Hepatocyte (in vitro differentiated cells): Measurements from ENCODE around the gene SPOUT1. TPM values are rescaled to one million over a fixed set of nuclear protein-coding genes. Genes with fewer than 3 reads are reported as not detected.

Source experiments
- DNase-seq: peaks from one replicate; pipeline ENCODE4 v3.0.0-alpha.2; 2016; ENCODE audit warnings: low spot score
- H2AFZ ChIP-seq: fragments of 200-600 bp; sonication (generic); 2 replicates; pipeline ENCODE4 v1.6.0; 2016; ENCODE audit warnings: antibody characterized with exemption, mild to moderate bottlenecking
- H3K27ac ChIP-seq: fragments of 200-600 bp; sonication (generic); 2 replicates; pipeline ENCODE4 v1.5.1; 2016; ENCODE audit warnings: mild to moderate bottlenecking
- H3K27me3 ChIP-seq: fragments of 200-600 bp; sonication (generic); 2 replicates; pipeline ENCODE4 v1.6.1; 2016
- H3K36me3 ChIP-seq: fragments of 200-600 bp; sonication (generic); replicated peaks from 2 replicates; pipeline ENCODE4 v1.5.1; 2016; ENCODE audit warnings: low read depth; ENCODE audit not compliant: insufficient read depth
- H3K4me1 ChIP-seq: fragments of 200-600 bp; sonication (generic); 2 replicates; pipeline ENCODE4 v1.5.1; 2016; ENCODE audit warnings: mild to moderate bottlenecking, moderate library complexity; ENCODE audit not compliant: insufficient read depth
- H3K4me2 ChIP-seq: fragments of 200-600 bp; sonication (generic); 2 replicates; pipeline ENCODE4 v1.6.0; 2016
- H3K4me3 ChIP-seq: fragments of 200-600 bp; sonication (generic); 2 replicates; pipeline ENCODE4 v1.5.1; 2016; ENCODE audit warnings: mild to moderate bottlenecking
- H3K79me2 ChIP-seq: fragments of 200-600 bp; sonication (generic); 2 replicates; pipeline ENCODE4 v1.6.0; 2017; ENCODE audit warnings: mild to moderate bottlenecking
- H3K9me2 ChIP-seq: fragments of 200-600 bp; sonication (generic); replicated peaks from 2 replicates; pipeline ENCODE4 v1.6.0; 2017; ENCODE audit warnings: mild to moderate bottlenecking; ENCODE audit not compliant: insufficient read depth
- H3K9me3 ChIP-seq: fragments of 200-600 bp; sonication (generic); 2 replicates; pipeline ENCODE4 v1.5.1; 2016; ENCODE audit warnings: low read depth, mild to moderate bottlenecking
- H4K20me1 ChIP-seq: fragments of 200-600 bp; sonication (generic); 2 replicates; pipeline ENCODE4 v1.6.0; 2016; ENCODE audit warnings: mild to moderate bottlenecking; ENCODE audit not compliant: insufficient read depth, poor library complexity, severe bottlenecking
- EZH2 ChIP-seq: fragments of 200-600 bp; sonication (generic); IDR thresholded peaks from 2 replicates; pipeline ENCODE4 v1.6.1; 2016; ENCODE audit warnings: antibody characterized with exemption, mild to moderate bottlenecking, borderline replicate concordance
- EZH2phosphoT487 ChIP-seq: fragments of 200-600 bp; sonication (generic); IDR thresholded peaks from one replicate; pipeline ENCODE4 v1.6.1; 2018; ENCODE audit warnings: antibody characterized with exemption, mild to moderate bottlenecking, low read depth, moderate library complexity; ENCODE audit not compliant: unreplicated experiment, severe bottlenecking
- WGBS: methylation state at CpG from one replicate; pipeline ENCODE4 v1.1.6; 2016; ENCODE audit warnings: low lambda C conversion rate; ENCODE audit errors: missing lambda C conversion rate; 5-methylcytosine and 5-hydroxymethylcytosine counted together
- polyA plus RNA-seq: library from polyadenylated mRNA; unstranded; fragments of >200 nt; fragmentation: Nextera tagmentation; extraction: Ambion mirVana; gene quantifications from 2 replicates; pipeline ENCODE4 v1.2.1, GENCODE V29; 2016
- total RNA-seq: library from RNA; depleted of rRNA; stranded (reverse); fragments of >200 nt; gene quantifications from 2 replicates; pipeline ENCODE4 v1.2.3, GENCODE V29; 2014
- TF ChIP-seq, protein P1 (sequence below): fragments of 200-600 bp; sonication (generic); IDR thresholded peaks from 2 replicates; pipeline ENCODE4 v1.5.1; 2016; ENCODE audit warnings: antibody characterized with exemption, mild to moderate bottlenecking; ENCODE audit not compliant: poor library complexity

The SPOUT1 gene
- total and polyA plus RNA-seq, 2 experiments from 2014 or later, result 27.3 to 38.5 TPM

DNA sequence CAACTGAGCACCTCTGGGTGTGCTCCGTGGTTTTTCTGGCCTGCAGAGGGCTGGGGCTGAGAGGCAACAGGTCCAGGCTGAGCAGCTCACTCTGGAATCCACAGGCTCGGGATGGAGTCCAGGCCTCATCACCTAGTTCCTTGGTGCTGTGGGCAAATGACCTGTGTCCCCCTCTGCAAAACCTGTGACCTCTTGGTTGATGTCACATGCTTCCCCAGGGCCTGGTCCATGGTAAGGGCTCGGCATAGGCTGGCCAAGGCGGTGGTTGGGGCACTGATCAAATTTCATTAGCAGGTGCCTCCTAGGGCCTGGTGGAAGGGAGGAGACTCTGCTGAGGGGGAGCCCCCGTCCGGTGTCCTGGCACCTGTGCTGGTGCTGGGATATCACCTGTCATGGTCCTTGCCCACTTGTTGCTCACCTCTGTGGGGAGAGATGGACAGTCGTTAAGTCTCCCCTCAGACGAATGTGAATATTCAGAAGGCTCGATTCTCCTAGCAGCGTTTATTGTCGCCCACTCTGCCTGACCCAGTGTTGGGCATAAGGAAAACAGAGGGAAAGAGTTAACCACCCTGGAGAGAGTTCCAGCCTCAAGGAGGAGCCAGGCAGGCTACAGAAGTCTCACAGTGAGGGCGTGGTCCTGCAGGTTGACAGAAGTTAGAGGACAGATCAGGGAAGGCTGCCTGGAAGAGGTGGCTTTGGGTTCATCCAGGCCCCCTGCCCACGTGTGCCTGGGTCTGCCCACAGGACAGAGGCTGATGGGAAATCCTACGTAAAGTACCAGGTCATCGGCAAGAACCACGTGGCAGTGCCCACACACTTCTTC lies 7.8 kb downstream of the SPOUT1 start:
- Histone ChIP-seq H3K9me2 (no peaks in the 10 kb centered on the region), H3K4me1 (peaks cover 7% of the 10 kb centered on the region), H3K27me3 (no peaks in the 10 kb centered on the region), H3K4me3 (no peak overlapping the region), H3K79me2 (peaks cover 3% of the 10 kb centered on the region), H4K20me1 (no peaks in the 10 kb centered on the region), H3K36me3 (no peaks in the 10 kb centered on the region), H3K4me2 (no peak overlapping the region), H3K27ac (no peak overlapping the region), H2AFZ (no peak overlapping the region), H3K9me3 (no peaks in the 10 kb centered on the region)
- TF ChIP-seq EZH2phosphoT487, result no peak
- TF ChIP-seq, protein P1, sequence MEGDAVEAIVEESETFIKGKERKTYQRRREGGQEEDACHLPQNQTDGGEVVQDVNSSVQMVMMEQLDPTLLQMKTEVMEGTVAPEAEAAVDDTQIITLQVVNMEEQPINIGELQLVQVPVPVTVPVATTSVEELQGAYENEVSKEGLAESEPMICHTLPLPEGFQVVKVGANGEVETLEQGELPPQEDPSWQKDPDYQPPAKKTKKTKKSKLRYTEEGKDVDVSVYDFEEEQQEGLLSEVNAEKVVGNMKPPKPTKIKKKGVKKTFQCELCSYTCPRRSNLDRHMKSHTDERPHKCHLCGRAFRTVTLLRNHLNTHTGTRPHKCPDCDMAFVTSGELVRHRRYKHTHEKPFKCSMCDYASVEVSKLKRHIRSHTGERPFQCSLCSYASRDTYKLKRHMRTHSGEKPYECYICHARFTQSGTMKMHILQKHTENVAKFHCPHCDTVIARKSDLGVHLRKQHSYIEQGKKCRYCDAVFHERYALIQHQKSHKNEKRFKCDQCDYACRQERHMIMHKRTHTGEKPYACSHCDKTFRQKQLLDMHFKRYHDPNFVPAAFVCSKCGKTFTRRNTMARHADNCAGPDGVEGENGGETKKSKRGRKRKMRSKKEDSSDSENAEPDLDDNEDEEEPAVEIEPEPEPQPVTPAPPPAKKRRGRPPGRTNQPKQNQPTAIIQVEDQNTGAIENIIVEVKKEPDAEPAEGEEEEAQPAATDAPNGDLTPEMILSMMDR, result no peak
- no peak for TF ChIP-seq EZH2
- DNase-seq, result no peak
- 88% methylated on average over 16 of the region's 16 CpGs for WGBS

DNA sequence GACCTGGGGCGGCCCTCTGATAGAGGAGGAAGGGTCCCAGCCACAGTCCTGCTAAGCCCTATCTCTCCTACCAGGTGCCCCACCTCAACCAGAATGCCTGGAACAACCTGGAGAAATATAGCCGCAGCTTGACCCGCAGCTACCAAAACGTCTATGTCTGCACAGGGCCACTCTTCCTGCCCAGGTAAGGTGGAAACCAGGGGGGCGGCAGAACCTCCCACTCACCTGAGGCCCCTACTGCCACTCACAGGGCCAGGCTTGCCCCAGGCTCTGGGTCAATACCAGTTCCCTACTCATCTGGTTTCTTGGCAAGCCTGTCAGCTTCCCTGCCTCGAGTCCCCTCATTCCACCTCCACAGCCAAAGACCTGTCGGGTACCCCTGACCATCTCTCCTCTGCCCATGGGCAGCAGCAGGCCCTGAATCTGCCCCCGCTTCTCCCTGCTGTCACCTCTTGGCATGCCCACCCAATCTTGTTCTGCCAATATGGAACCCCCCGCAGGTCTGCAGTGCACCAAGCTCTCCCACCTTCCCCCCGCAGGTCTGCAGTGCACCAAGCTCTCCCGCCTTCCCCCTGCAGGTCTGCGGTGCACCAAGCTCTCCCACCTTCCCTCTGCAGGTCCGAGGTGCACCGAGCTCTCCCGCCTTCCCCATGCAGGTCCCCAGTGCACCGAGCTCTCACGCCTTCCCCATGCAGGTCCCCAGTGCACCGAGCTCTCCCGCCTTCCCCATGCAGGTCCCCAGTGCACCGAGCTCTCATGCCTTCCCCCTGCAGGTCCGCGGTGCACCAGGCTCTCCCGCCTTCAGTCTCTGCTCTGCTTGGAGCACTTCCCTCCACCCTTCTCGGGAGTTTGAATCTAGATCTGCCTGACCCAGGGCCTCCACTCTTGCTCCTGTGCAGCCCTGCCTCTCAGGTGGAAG lies 8.7 kb downstream of the SPOUT1 start:
- 92% methylated on average over 24 of the region's 24 CpGs for WGBS
- H4K20me1 ChIP-seq, result no peaks in the 10 kb centered on the region
- TF ChIP-seq EZH2 (no peak), EZH2phosphoT487 (no peak)
- TF ChIP-seq, protein P1, result no peak
- H3K4me2 ChIP-seq, result no peak overlapping the region
- no peaks in the 10 kb centered on the region for H3K27me3 ChIP-seq
- peaks cover 3% of the 10 kb centered on the region for H3K79me2 ChIP-seq
- no peaks in the 10 kb centered on the region for H3K9me3 ChIP-seq
- no peaks in the 10 kb centered on the region for H3K9me2 ChIP-seq
- no peaks in the 10 kb centered on the region for H3K36me3 ChIP-seq
- no peak overlapping the region for H3K4me3 ChIP-seq
- H2AFZ ChIP-seq, result no peak overlapping the region
- DNase-seq, result no peak
- peaks cover 7% of the 10 kb centered on the region for H3K4me1 ChIP-seq
- no peak overlapping the region for H3K27ac ChIP-seq

DNA sequence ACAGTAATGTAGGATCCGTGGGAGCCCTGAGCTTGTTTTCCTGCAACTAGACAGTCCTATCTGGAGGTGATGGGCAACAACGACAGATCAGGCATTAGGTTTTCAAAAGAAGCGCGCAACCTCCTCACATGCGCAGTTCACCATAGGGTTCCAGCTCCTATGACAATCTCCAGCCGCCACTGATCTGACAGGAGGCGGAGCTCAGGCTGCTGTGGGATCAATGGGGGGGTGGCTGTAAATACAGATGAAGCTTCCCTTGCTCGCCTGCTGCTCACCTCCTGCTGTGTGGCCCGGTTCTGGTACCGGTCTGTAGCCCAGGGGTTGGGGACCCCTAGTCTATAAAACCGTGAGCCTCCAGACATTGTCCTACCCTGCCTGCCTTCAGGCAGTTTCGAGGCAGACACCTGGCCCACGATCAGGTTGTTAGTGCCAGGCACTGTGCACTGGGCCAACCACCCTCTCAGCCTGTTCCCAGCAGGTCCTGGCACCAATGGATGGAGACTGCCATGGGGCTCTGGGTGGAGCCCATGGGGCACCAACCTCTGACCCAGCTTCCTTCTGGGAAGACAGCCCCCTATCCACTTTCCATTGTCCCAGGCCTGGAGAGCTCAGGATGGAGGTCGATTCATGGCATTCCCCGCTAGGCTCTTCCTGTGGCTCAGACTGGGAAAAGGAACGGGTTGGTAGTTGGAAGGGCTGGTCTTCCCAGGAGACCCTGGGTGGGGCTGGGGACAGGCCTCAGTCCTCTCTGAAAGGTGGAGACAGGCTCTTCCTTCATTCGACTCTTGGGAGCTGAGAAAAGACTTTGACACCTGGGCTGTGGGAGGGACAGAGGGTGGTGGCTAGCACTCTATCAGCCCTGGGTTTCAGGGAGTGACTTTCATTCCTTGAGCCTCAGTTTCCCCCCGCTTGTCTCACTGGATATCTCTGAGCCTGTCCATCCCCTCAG lies 9.6 kb downstream of the SPOUT1 start:
- 56% methylated on average over 18 of the region's 18 CpGs for WGBS
- Histone ChIP-seq H3K4me1 (peaks cover 7% of the 10 kb centered on the region), H3K27ac (no peak overlapping the region), H2AFZ (no peak overlapping the region), H3K4me2 (peak overlapping the region; percentile 98), H4K20me1 (no peaks in the 10 kb centered on the region), H3K9me3 (no peaks in the 10 kb centered on the region), H3K36me3 (no peaks in the 10 kb centered on the region), H3K4me3 (no peak overlapping the region), H3K79me2 (peaks cover 3% of the 10 kb centered on the region), H3K27me3 (no peaks in the 10 kb centered on the region), H3K9me2 (no peaks in the 10 kb centered on the region)
- no peak for TF ChIP-seq EZH2phosphoT487
- TF ChIP-seq, protein P1, result no peak
- TF ChIP-seq EZH2, result no peak
- peak; percentile 64 for DNase-seq
